Adrenal gland (tissue), 12 donors: Measurements from ENCODE around the gene METTL3. TPM values are rescaled to one million over a fixed set of nuclear protein-coding genes. Genes with fewer than 3 reads are reported as not detected.
A peak's percentile ranks its signal among the peaks of the same experiment; 100 is the strongest.

ENCODE experiments used
- DNase-seq, 7 donors: peaks; one replicate each; pipeline ENCODE4 v3.0.0-alpha.2; 2019 to 2020
- H3K27ac ChIP-seq, 5 donors: fragments of 200-600 bp; sonication (generic) in 4 of 5; 1 replicate in 3 of 5; 2 replicates in 2 of 5; pipeline versions ENCODE4 v1.5.1 to v1.8.0; 2016 to 2020; ENCODE audit warnings: mild to moderate bottlenecking in 1 of 5
- H3K27me3 ChIP-seq: fragments of 200-600 bp; 2 replicates; pipeline ENCODE4 v1.8.0; 2021
- H3K36me3 ChIP-seq, 2 donors: fragments of 200-600 bp; replicated peaks in 1 of 2; 1 replicate in 1 of 2; 2 replicates in 1 of 2; pipeline versions ENCODE4 v1.5.1 to v1.8.0; 2018 to 2022
- H3K4me1 ChIP-seq, 2 donors: fragments of 200-600 bp; replicated peaks in 1 of 2; 1 replicate in 1 of 2; 2 replicates in 1 of 2; pipeline versions ENCODE4 v1.5.1 to v1.8.0; 2018 to 2021
- H3K4me3 ChIP-seq, 4 donors: fragments of 200-600 bp; sonication (generic) in 3 of 4; one replicate each; pipeline ENCODE4 v1.5.1; 2016 to 2018
- H3K9me3 ChIP-seq, 3 donors: fragments of 200-600 bp; sonication (generic) in 1 of 3; replicated peaks in 1 of 3; 1 replicate in 2 of 3; 2 replicates in 1 of 3; pipeline versions ENCODE4 v1.5.1 to v1.8.0; 2016 to 2021
- POLR2A ChIP-seq, 2 donors: fragments of 450-650 bp; IDR thresholded peaks; one replicate each; pipeline ENCODE4 v1.6.1; 2017; ENCODE audit warnings: antibody characterized with exemption in 2 of 2, mild to moderate bottlenecking in 2 of 2, moderate library complexity in 1 of 2
- WGBS, 4 donors: extraction: QIAGEN DNeasy Blood & Tissue Kit in 2 of 4; methylation state at CpG; one replicate each; pipeline versions ENCODE4 v1.1.5 to v1.1.7; 2013 to 2017; 5-methylcytosine and 5-hydroxymethylcytosine counted together
- intact Hi-C, 2 donors: fragments of 100-400 bp; cut with DNase I; formaldehyde crosslinking; loops; one replicate each; pipeline versions ENCODE4 v1.14.1 to v1.15.0; 2022 to 2023
- polyA plus RNA-seq, 3 donors: library from polyadenylated mRNA; stranded (reverse); fragments of 200-250 nt in 2 of 3; fragments of 350-450 nt in 1 of 3; fragmentation: Illumina TruSeq in 1 of 3; extraction: RNeasy Lipid Tissue Mini Kit (QIAGEN cat#74804) in 1 of 3; gene quantifications; one replicate each; pipeline ENCODE4 v1.2.3, GENCODE V29; 2013 to 2014
- total RNA-seq, 9 donors: library from RNA; depleted of rRNA in 4 of 9; stranded (reverse); fragments of >200 nt in 4 of 9; fragments of 120-200 nt in 1 of 9; fragmentation: NEBNext Ultra II Directional in 1 of 9; extraction: Animal tissue kit (Norgen Biotek cat#: 25700) in 1 of 9; gene quantifications; one replicate each; pipeline versions ENCODE4 v1.1.0 to v1.2.4, GENCODE V29; 2013 to 2023
- TF ChIP-seq, protein P1 (sequence below), 6 experiments: fragments of 450-650 bp in 4 of 6; fragments of 200-600 bp in 2 of 6; sonication (generic) in 1 of 6; IDR thresholded peaks; 1 replicate in 5 of 6; 2 replicates in 1 of 6; pipeline versions ENCODE4 v1.5.1 to v1.8.0; 2016 to 2021; ENCODE audit warnings: antibody characterized with exemption in 6 of 6, mild to moderate bottlenecking in 2 of 6, moderate library complexity in 1 of 6
- donor health status: healthy with polysubstance abuse.
- donor health status: Bipolar disorder and iron deficiency.
- donor health status: DM: yes; HTN: yes; CAD: no.
- donor health status: DM: no; HTN: no; CAD: no.
- donor health status: DM: no; HTN: no; CAD: no.
- donor health status: DM: yes; HTN: yes; CAD: no.

METTL3 gene
- total and polyA plus RNA-seq, 12 donors, result 30.2 to 81.6 (median 48.9) TPM

- Histone ChIP-seq H3K36me3 (no peaks in the 10 kb centered on the region), H3K4me3 (no peak overlapping the region), H3K27ac (no peak overlapping the region), H3K4me1 (peaks cover 3 to 6% of the 10 kb centered on the region in 2 donors), H3K9me3 (no peaks in the 10 kb centered on the region), H3K27me3 (peaks cover 19% of the 10 kb centered on the region)
- DNase-seq, result no peak
- WGBS, 4 donors, result 82 to 90% (median 84%) methylated on average over 9 of the region's 9 CpGs
- intact Hi-C loops, result no loop called here
- TF ChIP-seq, protein P1, sequence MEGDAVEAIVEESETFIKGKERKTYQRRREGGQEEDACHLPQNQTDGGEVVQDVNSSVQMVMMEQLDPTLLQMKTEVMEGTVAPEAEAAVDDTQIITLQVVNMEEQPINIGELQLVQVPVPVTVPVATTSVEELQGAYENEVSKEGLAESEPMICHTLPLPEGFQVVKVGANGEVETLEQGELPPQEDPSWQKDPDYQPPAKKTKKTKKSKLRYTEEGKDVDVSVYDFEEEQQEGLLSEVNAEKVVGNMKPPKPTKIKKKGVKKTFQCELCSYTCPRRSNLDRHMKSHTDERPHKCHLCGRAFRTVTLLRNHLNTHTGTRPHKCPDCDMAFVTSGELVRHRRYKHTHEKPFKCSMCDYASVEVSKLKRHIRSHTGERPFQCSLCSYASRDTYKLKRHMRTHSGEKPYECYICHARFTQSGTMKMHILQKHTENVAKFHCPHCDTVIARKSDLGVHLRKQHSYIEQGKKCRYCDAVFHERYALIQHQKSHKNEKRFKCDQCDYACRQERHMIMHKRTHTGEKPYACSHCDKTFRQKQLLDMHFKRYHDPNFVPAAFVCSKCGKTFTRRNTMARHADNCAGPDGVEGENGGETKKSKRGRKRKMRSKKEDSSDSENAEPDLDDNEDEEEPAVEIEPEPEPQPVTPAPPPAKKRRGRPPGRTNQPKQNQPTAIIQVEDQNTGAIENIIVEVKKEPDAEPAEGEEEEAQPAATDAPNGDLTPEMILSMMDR (IDR thresholded peaks at IDR 0.05), result no peak
- no peak for TF ChIP-seq POLR2A (IDR thresholded peaks at IDR 0.05)
Measured at GRCh38 chr14:21541413-21542074, 30.4 kb upstream of the METTL3 start.

- H3K4me3 ChIP-seq, result no peak overlapping the region
- peaks cover 27% of the 10 kb centered on the region for H3K27me3 ChIP-seq
- H3K36me3 ChIP-seq, result no peaks in the 10 kb centered on the region
- no peak for DNase-seq
- TF ChIP-seq, protein P1 (IDR thresholded peaks at IDR 0.05), result no peak
- TF ChIP-seq POLR2A (IDR thresholded peaks at IDR 0.05), result no peak
- no peaks in the 10 kb centered on the region for H3K9me3 ChIP-seq
- WGBS, 4 donors, result 28 to 39% (median 34%) methylated on average over 3 of the region's 3 CpGs
- H3K4me1 ChIP-seq, result peaks cover 7 to 9% of the 10 kb centered on the region in 2 donors
- no peak overlapping the region for H3K27ac ChIP-seq
- intact Hi-C loops, result no loop called here
Measured at GRCh38 chr14:21539189-21539940, 28.2 kb upstream of the METTL3 start.

DNA sequence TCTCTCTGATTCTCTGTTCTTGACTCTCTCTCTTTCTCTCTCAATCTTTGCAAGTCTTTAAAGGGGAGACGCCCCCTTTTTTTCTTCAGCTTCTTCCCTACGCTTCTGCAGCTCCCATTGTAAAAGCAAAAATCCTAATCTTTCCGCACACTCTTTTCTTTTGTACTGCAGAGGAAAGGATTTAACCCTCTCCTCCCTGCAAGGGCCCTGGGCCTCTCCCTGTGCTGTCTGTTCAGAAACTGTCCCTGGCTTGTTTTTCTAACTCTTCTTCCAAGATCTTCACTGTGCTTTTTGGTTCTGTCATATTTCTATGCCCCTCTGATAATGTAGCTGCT lies 25.9 kb upstream of the METTL3 start:
- Histone ChIP-seq H3K36me3 (no peaks in the 10 kb centered on the region), H3K9me3 (no peaks in the 10 kb centered on the region), H3K4me1 (peaks cover 7 to 9% of the 10 kb centered on the region in 2 donors), H3K27ac (no peak overlapping the region), H3K4me3 (peak overlapping the region in 1 of 4 donors; percentile 44), H3K27me3 (peaks cover 26% of the 10 kb centered on the region)
- WGBS, 4 donors, result 14 to 26% (median 21%) methylated on average over 3 of the region's 3 CpGs
- DNase-seq, result no peak
- intact Hi-C loops, result no loop called here
- TF ChIP-seq POLR2A (IDR thresholded peaks at IDR 0.05), result no peak
- TF ChIP-seq, protein P1 (IDR thresholded peaks at IDR 0.05), result no peak

DNA sequence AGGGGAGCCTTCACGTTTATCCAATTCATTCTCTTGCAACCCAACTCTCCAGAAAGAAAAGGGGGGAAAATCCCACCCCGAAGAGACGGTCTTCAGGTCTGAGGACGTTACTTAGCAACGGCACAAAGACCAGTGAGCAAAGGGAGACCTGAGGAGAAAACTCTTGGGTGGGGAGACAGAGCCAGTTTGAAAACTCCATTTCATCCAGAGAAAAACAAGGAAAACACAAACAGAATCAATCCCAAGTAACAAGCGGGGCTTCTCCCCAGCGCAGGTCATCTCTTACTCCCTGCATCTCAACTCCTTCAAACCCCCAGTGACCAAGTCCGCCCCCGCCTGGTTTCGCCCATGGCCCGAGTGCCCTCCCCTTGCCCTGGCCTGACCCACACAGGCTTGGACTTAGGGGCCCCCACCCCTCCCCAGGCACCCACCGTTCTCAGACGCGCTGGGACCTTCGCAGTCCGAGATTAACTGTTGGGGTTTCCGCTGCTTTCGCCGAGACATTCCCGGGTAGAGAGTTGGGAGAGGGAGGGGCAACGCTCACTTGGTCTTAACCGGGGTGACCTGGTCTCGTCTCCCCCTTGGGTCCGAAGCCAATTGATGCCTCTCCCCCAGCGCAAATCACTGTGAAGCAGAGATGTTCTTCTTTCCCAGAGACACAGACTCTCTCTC lies 25.4 kb upstream of the METTL3 start:
- no peaks in the 10 kb centered on the region for H3K36me3 ChIP-seq
- no peaks in the 10 kb centered on the region for H3K9me3 ChIP-seq
- peak overlapping the region in 1 of 4 donors; percentile 44 for H3K4me3 ChIP-seq
- no peak for DNase-seq
- peaks cover 21% of the 10 kb centered on the region for H3K27me3 ChIP-seq
- no peak for TF ChIP-seq POLR2A (IDR thresholded peaks at IDR 0.05)
- TF ChIP-seq, protein P1 (IDR thresholded peaks at IDR 0.05), result no peak
- H3K4me1 ChIP-seq, result peaks cover 7 to 9% of the 10 kb centered on the region in 2 donors
- H3K27ac ChIP-seq, result no peak overlapping the region
- intact Hi-C loops, result no loop called here
- 1 to 6% (median 4%) methylated on average over 23 to 25 of the region's 25 CpGs for WGBS, 4 donors
